Thyroid gland (tissue), 4 donors: ENCODE data around the gene MYB.

ENCODE experiments used
- POLR2A ChIP-seq, 2 donors: fragments of 450-650 bp; IDR thresholded peaks; one replicate each; pipeline ENCODE4 v1.6.1; 2017; ENCODE audit warnings: antibody characterized with exemption in 2 of 2, mild to moderate bottlenecking in 2 of 2, moderate library complexity in 1 of 2
- TF ChIP-seq, protein P1 (sequence below), 6 experiments: fragments of 200-600 bp in 3 of 6; fragments of 450-650 bp in 3 of 6; sonication (generic) in 3 of 6; IDR thresholded peaks; one replicate each; pipeline ENCODE4 v1.5.1; 2016 to 2019; ENCODE audit warnings: antibody characterized with exemption in 6 of 6, mild to moderate bottlenecking in 2 of 6, inconsistent platforms in 1 of 6, moderate library complexity in 1 of 6

DNA sequence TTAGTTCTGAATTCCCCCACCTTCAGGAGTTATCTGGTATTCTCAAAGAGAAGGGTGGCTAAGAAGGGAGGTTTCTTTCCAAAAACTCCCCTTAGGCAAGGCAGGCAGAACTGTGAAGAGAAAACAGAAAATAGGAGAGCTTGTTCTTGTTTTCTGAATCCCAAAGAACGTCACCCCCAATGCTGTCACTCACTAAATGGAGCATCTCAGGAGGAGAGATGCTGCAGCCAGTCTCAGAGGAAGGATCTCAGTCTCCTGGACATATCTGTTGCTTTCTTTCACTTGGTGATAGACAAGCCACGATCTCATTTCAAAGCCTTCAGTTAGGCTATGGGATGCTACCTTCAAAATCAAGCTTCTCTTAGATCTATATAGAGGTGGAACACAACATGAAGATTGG, 16.1 kb upstream of the MYB start:
- TF ChIP-seq, protein P1, sequence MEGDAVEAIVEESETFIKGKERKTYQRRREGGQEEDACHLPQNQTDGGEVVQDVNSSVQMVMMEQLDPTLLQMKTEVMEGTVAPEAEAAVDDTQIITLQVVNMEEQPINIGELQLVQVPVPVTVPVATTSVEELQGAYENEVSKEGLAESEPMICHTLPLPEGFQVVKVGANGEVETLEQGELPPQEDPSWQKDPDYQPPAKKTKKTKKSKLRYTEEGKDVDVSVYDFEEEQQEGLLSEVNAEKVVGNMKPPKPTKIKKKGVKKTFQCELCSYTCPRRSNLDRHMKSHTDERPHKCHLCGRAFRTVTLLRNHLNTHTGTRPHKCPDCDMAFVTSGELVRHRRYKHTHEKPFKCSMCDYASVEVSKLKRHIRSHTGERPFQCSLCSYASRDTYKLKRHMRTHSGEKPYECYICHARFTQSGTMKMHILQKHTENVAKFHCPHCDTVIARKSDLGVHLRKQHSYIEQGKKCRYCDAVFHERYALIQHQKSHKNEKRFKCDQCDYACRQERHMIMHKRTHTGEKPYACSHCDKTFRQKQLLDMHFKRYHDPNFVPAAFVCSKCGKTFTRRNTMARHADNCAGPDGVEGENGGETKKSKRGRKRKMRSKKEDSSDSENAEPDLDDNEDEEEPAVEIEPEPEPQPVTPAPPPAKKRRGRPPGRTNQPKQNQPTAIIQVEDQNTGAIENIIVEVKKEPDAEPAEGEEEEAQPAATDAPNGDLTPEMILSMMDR (IDR thresholded peaks at IDR 0.05) = no peak
- TF ChIP-seq POLR2A (IDR thresholded peaks at IDR 0.05) = no peak
